NCI-H1436 (cell line): Measurements from ENCODE around the gene ANO6.

ENCODE experiments used
- DNase-seq: peaks from one replicate; lab custom pipeline; 2025; lab: John Stamatoyannopoulos, UW

Gene ANO6

GRCh38 chr12:45281994-45282393 is 66.1 kb downstream of the ANO6 start:
- no peak for DNase-seq

GRCh38 chr12:45282411-45282810 is 66.5 kb downstream of the ANO6 start:
- DNase-seq = no peak

DNA sequence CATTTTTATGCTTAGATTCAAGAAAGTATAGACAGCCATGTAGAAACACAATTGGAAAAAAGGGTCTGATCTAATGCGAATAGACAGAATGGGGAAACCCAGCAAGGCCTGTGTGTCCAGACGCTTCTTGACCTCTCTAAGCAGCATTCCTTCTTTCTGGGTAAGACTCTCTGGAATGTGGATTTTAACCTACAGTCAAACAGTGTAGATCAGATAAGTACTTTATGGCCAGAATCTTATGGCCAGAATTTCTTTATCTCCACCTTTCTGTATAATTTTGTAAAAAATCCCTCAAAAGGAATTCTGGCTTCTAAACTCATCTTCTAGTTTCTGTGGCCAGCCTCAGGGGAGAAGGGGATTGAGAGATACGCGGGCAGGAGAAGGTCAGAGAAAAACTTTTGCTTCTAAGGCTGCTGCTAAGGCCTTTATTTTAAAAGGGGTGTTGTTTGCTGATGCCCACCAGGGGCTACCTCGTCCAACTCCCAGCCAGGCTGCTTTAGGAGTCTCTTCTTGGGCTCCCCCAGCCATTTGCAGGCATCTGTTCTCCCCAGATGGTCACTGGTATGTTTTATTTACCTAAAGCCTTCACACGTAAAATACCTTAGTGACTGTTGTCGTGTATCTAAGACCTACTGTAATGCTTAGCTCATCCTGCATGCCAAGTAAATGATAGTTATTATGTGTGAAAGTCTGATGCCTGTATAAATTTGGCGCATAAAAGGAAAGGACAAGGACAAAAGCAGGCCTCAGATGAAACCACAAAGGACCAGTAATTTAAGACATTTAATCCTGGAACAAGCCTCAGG is 68.4 kb downstream of the ANO6 start:
- DNase-seq = no peak

- DNase-seq = no peak
These were observed 69.8 kb downstream of the ANO6 start for GRCh38 chr12:45285717-45286116.

DNA sequence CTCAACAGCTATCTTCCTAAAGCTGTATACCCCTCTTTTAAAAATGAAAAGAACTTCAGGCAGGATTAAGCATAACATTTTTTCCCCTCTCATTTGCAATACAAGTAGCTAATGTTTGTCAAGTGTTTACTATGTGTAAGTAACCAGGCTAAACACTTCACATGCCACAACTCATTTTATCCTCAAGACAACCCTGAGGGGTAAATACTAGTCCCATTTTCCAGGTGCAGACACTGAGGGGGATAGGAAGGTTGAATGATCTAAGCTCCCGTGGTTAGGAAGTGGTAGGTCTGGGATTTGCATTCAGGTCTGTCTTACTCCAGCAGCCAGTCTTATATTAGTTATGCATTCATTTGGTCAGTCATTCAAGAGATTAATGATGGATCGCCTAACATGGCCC is 70.7 kb downstream of the ANO6 start:
- no peak for DNase-seq

DNA sequence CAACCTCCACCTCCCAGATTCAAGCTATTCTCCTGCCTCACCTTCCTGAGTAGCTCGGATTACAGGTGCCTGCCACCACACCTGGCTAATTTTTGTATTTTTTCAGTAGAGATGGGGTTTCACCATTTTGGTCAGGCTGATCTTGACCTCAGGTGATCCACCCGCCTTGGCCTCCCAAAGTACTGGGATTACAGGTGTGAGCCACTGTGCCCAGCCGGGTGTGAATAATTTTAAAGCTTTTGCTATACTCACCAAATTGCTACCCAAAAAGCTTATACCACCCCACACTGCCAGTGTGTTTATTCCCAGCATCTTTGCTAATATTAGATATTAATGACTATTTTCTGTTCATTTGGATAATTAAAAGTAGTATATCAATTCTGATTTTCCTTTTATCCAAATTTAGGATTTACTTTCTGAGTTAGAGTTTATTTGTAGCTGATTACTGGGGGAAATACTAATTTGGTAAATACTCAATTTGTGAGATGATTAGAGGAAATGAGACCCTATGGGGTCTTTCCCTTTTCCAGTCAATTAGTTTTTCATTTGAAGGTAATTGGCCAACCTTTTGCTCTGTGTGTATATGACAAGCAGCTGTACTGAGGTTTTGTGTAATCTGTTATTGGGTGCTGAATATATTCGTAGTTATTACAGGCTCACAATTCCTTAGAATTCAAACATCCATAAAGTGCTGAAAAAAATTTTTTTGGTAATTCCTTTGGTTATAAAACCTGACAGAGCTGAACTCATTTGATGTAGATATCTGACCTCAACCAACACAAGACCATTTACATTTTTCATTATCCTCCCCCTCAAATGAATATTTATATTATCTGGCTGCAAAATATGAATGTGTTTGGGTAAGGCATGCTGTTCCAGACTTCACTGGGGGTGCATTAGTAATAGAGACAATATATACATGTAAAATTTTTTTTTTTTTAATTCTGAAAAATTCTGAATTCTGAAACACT is 73.6 kb downstream of the ANO6 start:
- DNase-seq = no peak

- DNase-seq = no peak
These were observed 74.3 kb downstream of the ANO6 start for GRCh38 chr12:45290216-45290605.

GRCh38 chr12:45291518-45291917 is 75.6 kb downstream of the ANO6 start:
- no peak for DNase-seq

- DNase-seq = no peak
These were observed 76.7 kb downstream of the ANO6 start for GRCh38 chr12:45292486-45293195.

- no peak for DNase-seq
These were observed 79.0 kb downstream of the ANO6 start for GRCh38 chr12:45294906-45295305.

- no peak for DNase-seq
These were observed 80.2 kb downstream of the ANO6 start for GRCh38 chr12:45296046-45296586.

DNA sequence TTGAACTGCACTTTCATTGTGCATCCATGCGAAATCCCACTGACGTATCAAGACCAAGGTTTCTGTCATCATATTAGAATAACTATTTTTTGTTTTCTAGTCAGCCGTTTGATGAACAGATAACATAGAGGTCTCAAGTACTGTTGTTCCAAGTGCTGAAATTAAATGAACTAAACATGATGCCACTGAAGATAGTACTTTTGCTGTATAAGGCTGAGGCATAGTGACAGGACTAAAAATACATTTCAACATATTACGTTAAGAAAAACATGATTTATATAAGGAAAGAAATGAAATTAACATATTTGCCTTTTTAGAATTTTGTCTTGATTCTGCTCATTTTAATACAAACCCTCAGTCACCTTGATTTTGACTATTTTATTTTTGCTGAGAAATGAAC is 82.2 kb downstream of the ANO6 start:
- DNase-seq = no peak

- no peak for DNase-seq
These were observed 83.1 kb downstream of the ANO6 start for GRCh38 chr12:45298721-45299692.

DNA sequence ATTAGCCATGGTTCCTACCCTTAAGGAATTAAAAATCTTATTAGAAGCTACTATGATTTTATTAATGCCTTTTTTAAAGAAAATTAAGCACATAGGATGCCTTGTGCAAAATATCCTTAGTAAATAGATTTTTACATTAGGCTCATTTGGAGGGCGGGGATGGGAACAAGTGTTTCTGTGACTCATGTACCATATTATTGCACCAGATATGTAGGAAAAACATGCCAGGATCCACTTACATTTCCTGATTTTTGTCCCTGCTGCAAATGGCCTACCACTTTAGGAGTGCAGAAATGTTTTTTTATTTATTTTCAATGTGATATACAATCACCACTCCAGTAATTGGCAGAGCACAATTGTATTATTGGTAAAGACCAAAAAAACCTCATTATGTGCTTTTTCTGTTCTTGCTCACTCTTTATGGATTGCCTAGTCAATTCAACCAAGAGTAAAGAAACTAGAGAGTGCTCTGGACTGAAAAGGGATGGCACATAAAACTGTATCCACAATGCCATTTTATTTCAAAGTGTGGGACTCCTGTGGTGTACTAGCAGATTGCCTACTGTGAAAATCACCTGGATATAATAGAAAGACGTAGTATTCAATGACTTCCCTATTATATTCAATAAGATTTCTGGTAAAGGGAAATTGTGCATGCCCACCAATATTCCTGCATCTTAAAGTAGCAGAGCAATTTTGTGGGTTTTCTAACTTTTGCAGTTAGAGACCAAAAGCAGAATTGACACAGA is 86.9 kb downstream of the ANO6 start:
- DNase-seq = no peak

DNA sequence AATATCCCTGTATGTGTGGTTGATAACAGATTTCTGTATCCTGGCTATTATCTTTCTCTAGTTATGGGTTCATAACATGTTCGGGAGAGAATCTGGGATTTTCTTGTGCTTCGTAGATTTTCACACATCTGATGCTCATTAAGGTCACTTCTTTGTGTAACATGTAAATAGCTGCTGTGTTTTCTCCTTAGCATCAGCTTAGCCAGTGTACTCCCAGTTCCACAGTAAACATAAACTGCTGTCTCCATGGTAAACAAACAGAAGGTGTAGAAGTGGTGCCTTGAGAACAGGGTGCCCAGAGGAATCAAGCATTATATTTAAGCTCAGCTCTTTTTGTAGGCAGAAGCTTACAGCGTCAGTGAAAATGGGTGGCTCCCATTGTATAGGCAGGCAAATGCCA is 88.0 kb downstream of the ANO6 start:
- no peak for DNase-seq

DNA sequence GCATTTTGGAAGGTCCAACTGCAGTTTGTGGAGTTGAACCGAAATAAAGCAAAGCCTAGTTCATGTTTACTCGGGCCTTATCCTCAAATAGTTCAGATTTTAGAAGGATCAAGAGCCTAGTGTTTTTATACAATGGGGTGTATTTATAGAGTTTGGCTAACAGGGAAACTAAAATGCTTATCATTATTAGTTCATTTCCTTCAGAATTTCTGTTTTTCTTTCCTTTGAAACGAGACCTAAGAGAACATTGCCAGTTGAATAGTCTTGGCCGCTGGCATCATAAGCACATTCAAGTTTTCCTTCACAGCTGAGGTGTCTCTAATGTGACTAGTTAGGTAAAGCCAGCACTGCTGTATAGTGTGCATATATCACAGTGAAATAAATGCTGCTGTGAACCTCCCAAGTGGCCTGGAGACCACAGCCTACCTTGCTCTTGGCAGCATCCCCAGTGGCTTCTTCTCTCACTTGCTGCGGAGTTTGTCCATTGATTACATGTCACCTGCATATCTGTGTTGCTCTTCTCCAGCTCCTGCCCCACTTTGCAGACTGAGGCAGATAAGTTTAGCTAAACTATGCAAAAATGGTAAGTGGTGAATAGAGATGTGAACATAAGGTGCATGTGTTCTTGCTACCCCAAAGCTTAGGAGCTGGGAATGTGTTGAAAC is 88.8 kb downstream of the ANO6 start:
- DNase-seq = no peak

- DNase-seq = no peak
These were observed 90.0 kb downstream of the ANO6 start for GRCh38 chr12:45305907-45306306.

- DNase-seq = no peak
These were observed 94.1 kb downstream of the ANO6 start for GRCh38 chr12:45309836-45310626.

GRCh38 chr12:45310627-45310968 is 94.7 kb downstream of the ANO6 start:
- no peak for DNase-seq
